ENCODE measurements around the gene HTN1. TPM values are rescaled to one million over a fixed set of nuclear protein-coding genes. Genes with fewer than 3 reads are reported as not detected.

Gene HTN1
- total RNA-seq, 1 experiment from 2014 or later = not detected

- CTCF ChIA-PET = no interaction called here
- Mint-ChIP-seq H3K9me3 (ENCODE audit: low read depth, unreplicated experiment) (peaks cover 2% of the 10 kb centered on the region), H3K27me3 (ENCODE audit: unreplicated experiment) (no peaks in the 10 kb centered on the region), H3K4me1 (ENCODE audit: low read depth, unreplicated experiment) (no peaks in the 10 kb centered on the region), H3K4me3 (ENCODE audit: low read depth, unreplicated experiment) (no peak overlapping the region), H3K27ac (ENCODE audit: unreplicated experiment) (no peak overlapping the region), H3K36me3 (ENCODE audit: insufficient read depth, unreplicated experiment) (no peaks in the 10 kb centered on the region)
- intact Hi-C loops (cut with micrococcal nuclease; ENCODE audit: unreplicated experiment) = no loop called here
- no peak for DNase-seq
- no TSS peak for BruUV-seq (replicated peaks)
- no peak for TF ChIP-seq CTCF (IDR thresholded peaks at IDR 0.05; ENCODE audit: unreplicated experiment)
These were observed 7.4 kb downstream of the HTN1 start for GRCh38 chr4:70057651-70058050.

- CTCF ChIA-PET = no interaction called here
- H3K27ac Mint-ChIP-seq (ENCODE audit: unreplicated experiment) = no peak overlapping the region
These were observed 8.9 kb downstream of the HTN1 start for GRCh38 chr4:70059149-70059548.

GRCh38 chr4:70062000-70062399 is 11.8 kb downstream of the HTN1 start:
- no peak for TF ChIP-seq CTCF (IDR thresholded peaks at IDR 0.05; ENCODE audit: unreplicated experiment)
- Mint-ChIP-seq H3K27ac (ENCODE audit: unreplicated experiment) (no peak overlapping the region), H3K27me3 (ENCODE audit: unreplicated experiment) (no peaks in the 10 kb centered on the region), H3K4me1 (ENCODE audit: low read depth, unreplicated experiment) (no peaks in the 10 kb centered on the region), H3K4me3 (ENCODE audit: low read depth, unreplicated experiment) (no peak overlapping the region), H3K9me3 (ENCODE audit: low read depth, unreplicated experiment) (peaks cover 4% of the 10 kb centered on the region), H3K36me3 (ENCODE audit: insufficient read depth, unreplicated experiment) (no peaks in the 10 kb centered on the region)
- DNase-seq = no peak
- CTCF ChIA-PET = no interaction called here
- intact Hi-C loops (cut with micrococcal nuclease; ENCODE audit: unreplicated experiment) = no loop called here
- no TSS peak for BruUV-seq (replicated peaks)

More at GRCh38 chr4:70059149-70059548, 8.9 kb downstream of the HTN1 start:
- H3K9me3 Mint-ChIP-seq (ENCODE audit: low read depth, unreplicated experiment) = peaks cover 2% of the 10 kb centered on the region
- no peak for TF ChIP-seq CTCF (IDR thresholded peaks at IDR 0.05; ENCODE audit: unreplicated experiment)
- no peaks in the 10 kb centered on the region for H3K36me3 Mint-ChIP-seq (ENCODE audit: insufficient read depth, unreplicated experiment)
- H3K4me1 Mint-ChIP-seq (ENCODE audit: low read depth, unreplicated experiment) = no peaks in the 10 kb centered on the region
- no peaks in the 10 kb centered on the region for H3K27me3 Mint-ChIP-seq (ENCODE audit: unreplicated experiment)
- no peak overlapping the region for H3K4me3 Mint-ChIP-seq (ENCODE audit: low read depth, unreplicated experiment)
- intact Hi-C loops (cut with micrococcal nuclease; ENCODE audit: unreplicated experiment) = no loop called here
- BruUV-seq (replicated peaks) = no TSS peak
- no peak for DNase-seq

GRCh38 chr4:70080205-70080604 is 30.0 kb downstream of the HTN1 start:
- no peak for DNase-seq
- no peak for TF ChIP-seq CTCF (IDR thresholded peaks at IDR 0.05; ENCODE audit: unreplicated experiment)
- no TSS peak for BruUV-seq (replicated peaks)
- Mint-ChIP-seq H3K27me3 (ENCODE audit: unreplicated experiment) (no peaks in the 10 kb centered on the region), H3K9me3 (ENCODE audit: low read depth, unreplicated experiment) (no peaks in the 10 kb centered on the region), H3K27ac (ENCODE audit: unreplicated experiment) (no peak overlapping the region), H3K36me3 (ENCODE audit: insufficient read depth, unreplicated experiment) (no peaks in the 10 kb centered on the region), H3K4me3 (ENCODE audit: low read depth, unreplicated experiment) (no peak overlapping the region), H3K4me1 (ENCODE audit: low read depth, unreplicated experiment) (no peaks in the 10 kb centered on the region)
- CTCF ChIA-PET = no interaction called here
- intact Hi-C loops (cut with micrococcal nuclease; ENCODE audit: unreplicated experiment) = no loop called here

- CTCF ChIA-PET = no interaction called here
- BruUV-seq (replicated peaks) = no TSS peak
These were observed 49.0 kb downstream of the HTN1 start for GRCh38 chr4:70099206-70099605.

More at GRCh38 chr4:70099206-70099605, 49.0 kb downstream of the HTN1 start:
- no peak for TF ChIP-seq CTCF (IDR thresholded peaks at IDR 0.05; ENCODE audit: unreplicated experiment)
- H3K4me3 Mint-ChIP-seq (ENCODE audit: low read depth, unreplicated experiment) = no peak overlapping the region
- no peaks in the 10 kb centered on the region for H3K4me1 Mint-ChIP-seq (ENCODE audit: low read depth, unreplicated experiment)
- no peaks in the 10 kb centered on the region for H3K27me3 Mint-ChIP-seq (ENCODE audit: unreplicated experiment)
- DNase-seq = no peak
- intact Hi-C loops (cut with micrococcal nuclease; ENCODE audit: unreplicated experiment) = no loop called here
- no peaks in the 10 kb centered on the region for H3K9me3 Mint-ChIP-seq (ENCODE audit: low read depth, unreplicated experiment)
- H3K36me3 Mint-ChIP-seq (ENCODE audit: insufficient read depth, unreplicated experiment) = no peaks in the 10 kb centered on the region
- no peak overlapping the region for H3K27ac Mint-ChIP-seq (ENCODE audit: unreplicated experiment)

Measured in Calu3 (cell line).